MM.1S (cell line): ENCODE results near the gene HTRA1.

ENCODE experiments used
- DNase-seq: peaks from one replicate; pipeline ENCODE4 v3.0.0-alpha.2; 2015
- H2AFZ ChIP-seq: fragments of 300-600 bp; sonication (generic); 2 replicates; pipeline ENCODE4 v1.6.0; 2016; ENCODE audit warnings: antibody characterized with exemption, low read length
- H3F3A ChIP-seq: fragments of 300-600 bp; sonication (generic); 2 replicates; pipeline ENCODE4 v1.6.1; 2016; ENCODE audit warnings: mild to moderate bottlenecking, antibody characterized with exemption, low read length, moderate library complexity, mixed read lengths; ENCODE audit not compliant: insufficient read depth
- H3K27ac ChIP-seq: fragments of 300-600 bp; sonication (generic); 2 replicates; pipeline ENCODE4 v1.5.1; 2016; ENCODE audit warnings: mild to moderate bottlenecking, low read length
- H3K27me3 ChIP-seq: fragments of 300-600 bp; sonication (generic); replicated peaks from 2 replicates; pipeline ENCODE4 v1.6.0; 2016; ENCODE audit warnings: low read length; ENCODE audit not compliant: insufficient read depth
- H3K36me3 ChIP-seq: fragments of 300-600 bp; sonication (generic); replicated peaks from 2 replicates; pipeline ENCODE4 v1.6.1; 2016; ENCODE audit warnings: mild to moderate bottlenecking, low read length, mixed read lengths; ENCODE audit not compliant: insufficient read depth
- H3K4me1 ChIP-seq: fragments of 300-600 bp; sonication (generic); 2 replicates; pipeline ENCODE4 v1.6.1; 2016; ENCODE audit warnings: low read length, mixed read lengths
- H3K4me2 ChIP-seq: fragments of 300-600 bp; sonication (generic); 2 replicates; pipeline ENCODE4 v1.6.0; 2016; ENCODE audit warnings: low read depth, low read length
- H3K4me3 ChIP-seq: fragments of 300-600 bp; sonication (generic); 2 replicates; pipeline ENCODE4 v1.5.1; 2016; ENCODE audit warnings: low read length, mixed read lengths
- H3K79me2 ChIP-seq: fragments of 300-600 bp; sonication (generic); 2 replicates; pipeline ENCODE4 v1.6.1; 2016; ENCODE audit warnings: mixed run types, low read length, mixed read lengths
- H3K9ac ChIP-seq: fragments of 300-600 bp; sonication (generic); 2 replicates; pipeline ENCODE4 v1.6.1; 2016; ENCODE audit warnings: low read length, mixed read lengths
- H3K9me2 ChIP-seq: fragments of 300-600 bp; sonication (generic); replicated peaks from 2 replicates; pipeline ENCODE4 v1.6.1; 2016; ENCODE audit warnings: mild to moderate bottlenecking, low read length, mixed read lengths; ENCODE audit not compliant: insufficient read depth
- H3K9me3 ChIP-seq: fragments of 300-600 bp; sonication (generic); replicated peaks from 2 replicates; pipeline ENCODE4 v1.6.1; 2016; ENCODE audit warnings: mild to moderate bottlenecking, low read length, mixed read lengths; ENCODE audit not compliant: insufficient read depth
- H4K20me1 ChIP-seq: fragments of 300-600 bp; sonication (generic); 2 replicates; pipeline ENCODE4 v1.6.1; 2016; ENCODE audit warnings: mild to moderate bottlenecking, low read length, moderate library complexity, mixed read lengths; ENCODE audit not compliant: insufficient read depth
- EZH2 ChIP-seq: fragments of 300-600 bp; sonication (generic); optimal IDR thresholded peaks from 2 replicates; pipeline ENCODE3; 2017; ENCODE audit warnings: low read depth, mild to moderate bottlenecking, antibody characterized with exemption, low read length, mixed read lengths
- EZH2phosphoT487 ChIP-seq: fragments of 300-600 bp; sonication (generic); IDR thresholded peaks from 2 replicates; pipeline ENCODE4 v1.6.1; 2018; ENCODE audit warnings: antibody characterized with exemption, low read length
- TF ChIP-seq, protein P1 (sequence below): fragments of 300-600 bp; sonication (generic); IDR thresholded peaks from 2 replicates; pipeline ENCODE4 v1.5.1; 2016; ENCODE audit warnings: antibody characterized with exemption, low read length, mixed read lengths

The HTRA1 gene

DNA sequence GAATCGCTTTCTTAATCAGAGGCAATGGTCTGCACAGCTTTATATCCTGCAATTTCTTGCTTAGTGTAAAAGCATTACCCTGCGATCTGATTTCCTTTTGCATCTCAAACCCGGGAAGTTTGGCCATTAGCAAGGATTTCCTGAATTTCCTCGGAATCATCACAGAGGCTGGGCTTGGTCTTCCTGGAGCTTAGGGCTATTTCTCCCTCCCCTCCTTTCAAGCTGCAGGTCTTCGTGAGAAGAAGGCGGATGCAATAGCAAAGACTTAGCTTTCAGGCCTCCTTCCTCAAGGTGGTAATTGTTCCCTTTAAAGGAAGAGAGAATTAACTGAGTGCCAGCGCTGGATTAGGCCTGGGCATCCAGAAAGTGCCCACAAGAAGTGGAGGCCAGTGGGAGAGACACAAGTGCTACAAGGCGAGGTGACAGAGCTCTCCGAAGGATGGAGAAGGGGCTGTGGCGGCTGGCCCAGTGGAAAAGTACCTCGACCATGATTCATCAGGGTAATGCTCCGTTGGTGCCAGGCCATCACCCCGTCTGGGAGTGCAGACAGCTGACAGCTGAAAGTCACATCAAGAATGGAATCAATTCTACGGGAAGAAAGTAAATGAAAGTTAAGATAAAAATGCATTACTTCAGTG, 10.9 kb upstream of the HTRA1 start:
- no peak overlapping the region for H3K4me3 ChIP-seq
- no peaks in the 10 kb centered on the region for H3K27me3 ChIP-seq
- no peak overlapping the region for H3K27ac ChIP-seq
- TF ChIP-seq, protein P1, sequence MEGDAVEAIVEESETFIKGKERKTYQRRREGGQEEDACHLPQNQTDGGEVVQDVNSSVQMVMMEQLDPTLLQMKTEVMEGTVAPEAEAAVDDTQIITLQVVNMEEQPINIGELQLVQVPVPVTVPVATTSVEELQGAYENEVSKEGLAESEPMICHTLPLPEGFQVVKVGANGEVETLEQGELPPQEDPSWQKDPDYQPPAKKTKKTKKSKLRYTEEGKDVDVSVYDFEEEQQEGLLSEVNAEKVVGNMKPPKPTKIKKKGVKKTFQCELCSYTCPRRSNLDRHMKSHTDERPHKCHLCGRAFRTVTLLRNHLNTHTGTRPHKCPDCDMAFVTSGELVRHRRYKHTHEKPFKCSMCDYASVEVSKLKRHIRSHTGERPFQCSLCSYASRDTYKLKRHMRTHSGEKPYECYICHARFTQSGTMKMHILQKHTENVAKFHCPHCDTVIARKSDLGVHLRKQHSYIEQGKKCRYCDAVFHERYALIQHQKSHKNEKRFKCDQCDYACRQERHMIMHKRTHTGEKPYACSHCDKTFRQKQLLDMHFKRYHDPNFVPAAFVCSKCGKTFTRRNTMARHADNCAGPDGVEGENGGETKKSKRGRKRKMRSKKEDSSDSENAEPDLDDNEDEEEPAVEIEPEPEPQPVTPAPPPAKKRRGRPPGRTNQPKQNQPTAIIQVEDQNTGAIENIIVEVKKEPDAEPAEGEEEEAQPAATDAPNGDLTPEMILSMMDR, result no peak
- TF ChIP-seq EZH2phosphoT487 (no peak), EZH2 (no peak)
- H3K4me2 ChIP-seq, result no peak overlapping the region
- H3K9me3 ChIP-seq, result no peaks in the 10 kb centered on the region
- no peaks in the 10 kb centered on the region for H3K4me1 ChIP-seq
- no peaks in the 10 kb centered on the region for H3F3A ChIP-seq
- no peaks in the 10 kb centered on the region for H3K36me3 ChIP-seq
- H3K79me2 ChIP-seq, result no peaks in the 10 kb centered on the region
- H3K9ac ChIP-seq, result no peak overlapping the region
- no peaks in the 10 kb centered on the region for H3K9me2 ChIP-seq
- DNase-seq, result no peak
- no peak overlapping the region for H2AFZ ChIP-seq
- H4K20me1 ChIP-seq, result no peaks in the 10 kb centered on the region

DNA sequence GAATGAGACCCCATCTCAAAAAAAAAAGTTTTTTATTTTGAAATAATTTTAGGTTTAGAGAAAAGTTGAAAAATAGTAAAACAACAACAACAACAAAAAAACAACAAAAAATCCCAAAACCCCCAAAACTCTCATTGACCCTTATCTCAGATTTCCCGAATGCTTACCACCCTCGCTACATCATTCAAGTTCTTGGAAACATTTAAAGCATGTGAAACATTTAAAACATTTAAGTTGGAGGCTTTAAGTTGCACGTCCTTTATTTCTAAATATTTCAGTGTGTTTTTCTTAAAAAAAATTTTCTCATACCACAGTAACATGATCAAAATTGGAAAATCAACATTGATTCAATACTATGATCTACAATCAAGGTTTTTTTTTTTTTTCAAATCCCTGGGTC, 7.3 kb upstream of the HTRA1 start:
- Histone ChIP-seq H4K20me1 (no peaks in the 10 kb centered on the region), H3K27ac (no peak overlapping the region), H3K36me3 (no peaks in the 10 kb centered on the region), H3K4me3 (no peak overlapping the region), H3K4me2 (no peak overlapping the region), H3F3A (no peaks in the 10 kb centered on the region), H2AFZ (no peak overlapping the region), H3K9me3 (no peaks in the 10 kb centered on the region), H3K9ac (no peak overlapping the region), H3K79me2 (no peaks in the 10 kb centered on the region), H3K9me2 (no peaks in the 10 kb centered on the region), H3K27me3 (no peaks in the 10 kb centered on the region), H3K4me1 (no peaks in the 10 kb centered on the region)
- no peak for DNase-seq
- TF ChIP-seq EZH2phosphoT487, result no peak

DNA sequence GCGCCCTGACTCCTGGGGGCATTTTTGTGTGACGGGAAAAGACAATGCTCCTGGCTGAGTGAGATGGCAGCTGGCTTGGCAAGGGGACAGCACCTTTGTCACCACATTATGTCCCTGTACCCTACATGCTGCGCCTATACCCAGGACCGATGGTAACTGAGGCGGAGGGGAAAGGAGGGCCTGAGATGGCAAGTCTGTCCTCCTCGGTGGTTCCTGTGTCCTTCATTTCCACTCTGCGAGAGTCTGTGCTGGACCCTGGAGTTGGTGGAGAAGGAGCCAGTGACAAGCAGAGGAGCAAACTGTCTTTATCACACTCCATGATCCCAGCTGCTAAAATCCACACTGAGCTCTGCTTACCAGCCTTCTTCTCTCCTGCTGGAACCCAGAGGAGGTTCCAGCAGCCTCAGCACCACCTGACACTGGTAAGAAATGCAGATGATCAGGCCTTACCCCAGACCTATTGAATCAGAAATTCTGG, 6.7 kb upstream of the HTRA1 start, which contains the start of gene ARMS2:
Gene ARMS2 (plus strand): TSS at position 51 of the 478 bp plus-strand sequence. CDS start 75 bp downstream, at position 126.
- no peak within 1 kb of the TSS for H3K4me2 ChIP-seq
- no peaks in the 10 kb centered on the region for H4K20me1 ChIP-seq
- H3K79me2 ChIP-seq, result no peaks in the 10 kb centered on the region
- no peaks in the 10 kb centered on the region for H3K4me1 ChIP-seq
- DNase-seq, result no peak
- TF ChIP-seq, protein P1, result no peak
- no peak for TF ChIP-seq EZH2
- no peak for TF ChIP-seq EZH2phosphoT487
- no peaks in the 10 kb centered on the region for H3F3A ChIP-seq
- no peaks in the 10 kb centered on the region for H3K9me2 ChIP-seq
- H3K9me3 ChIP-seq, result no peaks in the 10 kb centered on the region
- no peak within 1 kb of the TSS for H3K27ac ChIP-seq
- no peak within 1 kb of the TSS for H2AFZ ChIP-seq
- no peaks in the 10 kb centered on the region for H3K36me3 ChIP-seq
- H3K9ac ChIP-seq, result no peak within 1 kb of the TSS
- H3K4me3 ChIP-seq, result no peak within 1 kb of the TSS
- H3K27me3 ChIP-seq, result no peaks in the 10 kb centered on the region

DNA sequence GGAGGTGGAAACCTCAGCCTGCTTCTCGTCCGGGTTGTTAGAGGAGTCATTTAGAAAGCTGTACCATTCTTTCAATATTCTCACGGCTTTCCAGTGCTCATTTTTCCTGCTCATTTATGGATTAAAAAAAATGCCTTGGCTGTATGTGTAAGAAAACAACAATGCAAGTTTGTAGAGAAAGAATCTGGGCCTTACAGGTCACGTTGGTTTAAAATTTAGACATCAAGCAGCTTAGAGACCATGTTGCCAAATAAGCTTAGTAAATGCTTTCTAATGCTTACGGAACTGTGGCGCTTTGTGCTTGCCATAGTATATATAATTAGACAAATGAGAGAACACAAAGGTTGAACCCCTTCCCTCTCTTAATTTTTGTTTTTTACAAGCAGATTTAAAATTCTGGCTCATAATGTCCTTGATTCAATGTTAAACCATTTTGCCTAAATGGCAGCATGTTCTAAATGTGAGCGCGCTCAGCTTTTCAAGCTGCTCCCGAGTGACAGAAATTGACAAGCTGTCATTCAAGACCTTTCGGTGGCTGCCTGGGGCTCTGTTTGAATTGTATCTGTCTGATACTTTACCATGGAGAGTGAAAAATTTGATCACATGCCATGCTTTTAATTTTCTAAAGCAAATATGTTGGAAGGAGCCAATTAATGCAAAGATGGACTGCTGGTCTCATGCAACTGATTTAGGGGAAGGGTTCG, 5.8 kb upstream of the HTRA1 start:
- H3K27me3 ChIP-seq, result no peaks in the 10 kb centered on the region
- no peak overlapping the region for H3K4me2 ChIP-seq
- TF ChIP-seq, protein P1, result no peak
- no peak for TF ChIP-seq EZH2
- no peak for TF ChIP-seq EZH2phosphoT487
- no peaks in the 10 kb centered on the region for H3K9me2 ChIP-seq
- DNase-seq, result no peak
- no peaks in the 10 kb centered on the region for H3K9me3 ChIP-seq
- no peak overlapping the region for H3K27ac ChIP-seq
- no peaks in the 10 kb centered on the region for H3F3A ChIP-seq
- no peak overlapping the region for H2AFZ ChIP-seq
- H4K20me1 ChIP-seq, result no peaks in the 10 kb centered on the region
- no peak overlapping the region for H3K4me3 ChIP-seq
- no peak overlapping the region for H3K9ac ChIP-seq
- no peaks in the 10 kb centered on the region for H3K36me3 ChIP-seq
- no peaks in the 10 kb centered on the region for H3K4me1 ChIP-seq
- no peaks in the 10 kb centered on the region for H3K79me2 ChIP-seq
